Measurements from ENCODE around the gene ARHGAP1. TPM values are rescaled to one million over a fixed set of nuclear protein-coding genes. Genes with fewer than 3 reads are reported as not detected.

The ARHGAP1 gene
- total RNA-seq, 1 donor from 2014 or later, result 104 TPM

DNA sequence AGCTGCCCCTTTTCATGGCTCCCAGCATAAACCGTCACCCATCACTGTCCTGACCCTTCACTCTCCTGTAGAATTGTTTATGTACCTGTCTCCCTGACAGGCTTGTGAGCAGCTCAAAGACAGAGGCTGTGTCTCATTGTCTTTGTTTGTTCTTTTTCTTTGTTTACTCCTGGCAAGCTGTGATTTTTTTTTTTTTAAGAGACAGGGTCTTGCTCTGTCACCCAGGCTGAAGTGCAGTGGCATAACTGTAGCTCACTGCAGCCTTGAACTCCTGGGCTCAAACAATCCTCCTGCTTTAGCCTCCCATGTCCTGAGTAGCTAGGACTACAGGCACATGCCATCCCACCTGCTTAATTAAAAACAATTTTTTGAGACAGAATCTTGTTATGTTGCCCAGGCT is 9.7 kb downstream of the ARHGAP1 start:
- no peak for DNase-seq (ENCODE audit: low spot score in 2 of 2)
- peaks cover 62 to 97% of the 10 kb centered on the region in 2 donors for H3K36me3 ChIP-seq
- intact Hi-C loops (cut with DNase I), result no loop called here
- H3K4me3 ChIP-seq, result no peak overlapping the region
- no peaks in the 10 kb centered on the region for H3K9me3 ChIP-seq
- no peak overlapping the region for H3K27ac ChIP-seq
- H3K4me1 ChIP-seq, result peaks cover 4 to 22% of the 10 kb centered on the region in 2 donors
- TF ChIP-seq, protein P1, sequence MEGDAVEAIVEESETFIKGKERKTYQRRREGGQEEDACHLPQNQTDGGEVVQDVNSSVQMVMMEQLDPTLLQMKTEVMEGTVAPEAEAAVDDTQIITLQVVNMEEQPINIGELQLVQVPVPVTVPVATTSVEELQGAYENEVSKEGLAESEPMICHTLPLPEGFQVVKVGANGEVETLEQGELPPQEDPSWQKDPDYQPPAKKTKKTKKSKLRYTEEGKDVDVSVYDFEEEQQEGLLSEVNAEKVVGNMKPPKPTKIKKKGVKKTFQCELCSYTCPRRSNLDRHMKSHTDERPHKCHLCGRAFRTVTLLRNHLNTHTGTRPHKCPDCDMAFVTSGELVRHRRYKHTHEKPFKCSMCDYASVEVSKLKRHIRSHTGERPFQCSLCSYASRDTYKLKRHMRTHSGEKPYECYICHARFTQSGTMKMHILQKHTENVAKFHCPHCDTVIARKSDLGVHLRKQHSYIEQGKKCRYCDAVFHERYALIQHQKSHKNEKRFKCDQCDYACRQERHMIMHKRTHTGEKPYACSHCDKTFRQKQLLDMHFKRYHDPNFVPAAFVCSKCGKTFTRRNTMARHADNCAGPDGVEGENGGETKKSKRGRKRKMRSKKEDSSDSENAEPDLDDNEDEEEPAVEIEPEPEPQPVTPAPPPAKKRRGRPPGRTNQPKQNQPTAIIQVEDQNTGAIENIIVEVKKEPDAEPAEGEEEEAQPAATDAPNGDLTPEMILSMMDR (IDR thresholded peaks at IDR 0.05), result no peak
- H3K27me3 ChIP-seq, result no peaks in the 10 kb centered on the region

DNA sequence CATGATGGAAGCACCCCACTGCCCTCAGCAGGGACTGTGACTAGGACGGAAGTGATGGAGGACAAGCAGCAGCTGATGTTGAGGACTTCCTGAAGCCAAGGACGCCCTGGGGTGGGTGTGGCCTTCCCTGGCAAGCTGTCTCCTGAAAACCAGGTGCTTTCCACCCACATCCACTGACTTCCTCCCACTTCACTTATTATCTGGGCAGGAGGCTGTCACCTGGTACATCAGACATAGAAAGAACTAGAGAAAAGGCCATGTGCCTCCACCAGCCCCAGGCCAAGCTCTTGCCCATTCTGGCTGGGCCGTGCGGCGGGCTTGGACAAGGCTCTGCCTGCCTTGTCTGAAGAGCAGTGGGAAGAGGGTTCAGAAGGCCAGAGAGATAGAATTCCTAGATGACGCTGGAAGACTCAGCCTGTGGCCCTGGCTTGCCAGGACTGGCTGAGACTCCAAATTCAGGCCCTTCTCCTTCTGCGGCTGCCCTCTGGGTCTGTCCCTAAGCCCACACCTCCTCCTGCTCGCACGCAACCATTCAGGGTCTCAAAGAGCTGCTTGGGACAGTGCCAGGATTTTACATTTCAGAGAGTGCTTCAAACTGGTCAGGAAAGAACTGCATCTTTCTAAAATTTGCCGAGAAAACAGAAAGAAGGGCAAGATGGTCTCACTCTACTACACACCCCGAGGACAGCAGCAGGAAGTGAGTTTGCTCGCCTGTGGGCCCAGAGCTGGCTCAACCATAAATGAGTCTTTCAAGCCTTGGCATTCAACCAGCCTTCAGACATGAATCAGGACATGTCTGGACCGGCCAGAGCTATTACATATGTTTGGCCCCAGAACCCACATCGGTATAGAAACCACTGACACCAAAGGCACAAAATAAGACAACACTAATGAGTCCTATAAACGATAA is 13.3 kb downstream of the ARHGAP1 start:
- H3K9me3 ChIP-seq, result no peaks in the 10 kb centered on the region
- peak overlapping the region; percentile 67 to 80 for H3K27ac ChIP-seq
- no peak overlapping the region for H3K4me3 ChIP-seq
- H3K27me3 ChIP-seq, result no peaks in the 10 kb centered on the region
- no peak for DNase-seq (ENCODE audit: low spot score in 2 of 2)
- intact Hi-C loops (cut with DNase I), result no loop called here
- TF ChIP-seq, protein P1 (IDR thresholded peaks at IDR 0.05), result no peak
- peaks cover 43 to 82% of the 10 kb centered on the region in 2 donors for H3K36me3 ChIP-seq
- H3K4me1 ChIP-seq, result peaks cover 0 to 15% of the 10 kb centered on the region in 2 donors

DNA sequence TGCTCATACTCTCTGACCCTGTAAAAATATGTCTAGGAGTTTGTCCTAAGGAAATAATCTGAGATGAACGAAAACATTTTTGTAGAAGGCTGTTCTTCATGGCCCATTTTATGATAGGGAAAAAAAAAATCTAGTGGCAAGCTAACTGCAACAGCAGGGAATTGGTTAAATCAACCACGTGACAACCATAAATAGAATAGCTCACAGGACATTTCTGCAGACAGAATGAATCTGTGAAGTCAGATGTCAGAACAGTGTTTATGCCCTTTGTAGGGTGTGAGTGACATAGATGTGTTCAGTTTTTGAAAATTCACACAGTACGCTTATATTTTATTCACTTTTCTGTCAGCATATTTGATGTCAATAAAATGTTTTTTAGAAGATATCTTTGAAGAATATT is 16.1 kb downstream of the ARHGAP1 start:
- no peak for DNase-seq (ENCODE audit: low spot score in 2 of 2)
- TF ChIP-seq, protein P1 (IDR thresholded peaks at IDR 0.05), result no peak
- Histone ChIP-seq H3K27me3 (no peaks in the 10 kb centered on the region), H3K9me3 (no peaks in the 10 kb centered on the region), H3K4me1 (peaks cover 0 to 15% of the 10 kb centered on the region in 2 donors), H3K27ac (peak overlapping the region; percentile 60 to 67), H3K4me3 (no peak overlapping the region), H3K36me3 (peaks cover 57 to 84% of the 10 kb centered on the region in 2 donors)
- intact Hi-C loops (cut with DNase I), result no loop called here

DNA sequence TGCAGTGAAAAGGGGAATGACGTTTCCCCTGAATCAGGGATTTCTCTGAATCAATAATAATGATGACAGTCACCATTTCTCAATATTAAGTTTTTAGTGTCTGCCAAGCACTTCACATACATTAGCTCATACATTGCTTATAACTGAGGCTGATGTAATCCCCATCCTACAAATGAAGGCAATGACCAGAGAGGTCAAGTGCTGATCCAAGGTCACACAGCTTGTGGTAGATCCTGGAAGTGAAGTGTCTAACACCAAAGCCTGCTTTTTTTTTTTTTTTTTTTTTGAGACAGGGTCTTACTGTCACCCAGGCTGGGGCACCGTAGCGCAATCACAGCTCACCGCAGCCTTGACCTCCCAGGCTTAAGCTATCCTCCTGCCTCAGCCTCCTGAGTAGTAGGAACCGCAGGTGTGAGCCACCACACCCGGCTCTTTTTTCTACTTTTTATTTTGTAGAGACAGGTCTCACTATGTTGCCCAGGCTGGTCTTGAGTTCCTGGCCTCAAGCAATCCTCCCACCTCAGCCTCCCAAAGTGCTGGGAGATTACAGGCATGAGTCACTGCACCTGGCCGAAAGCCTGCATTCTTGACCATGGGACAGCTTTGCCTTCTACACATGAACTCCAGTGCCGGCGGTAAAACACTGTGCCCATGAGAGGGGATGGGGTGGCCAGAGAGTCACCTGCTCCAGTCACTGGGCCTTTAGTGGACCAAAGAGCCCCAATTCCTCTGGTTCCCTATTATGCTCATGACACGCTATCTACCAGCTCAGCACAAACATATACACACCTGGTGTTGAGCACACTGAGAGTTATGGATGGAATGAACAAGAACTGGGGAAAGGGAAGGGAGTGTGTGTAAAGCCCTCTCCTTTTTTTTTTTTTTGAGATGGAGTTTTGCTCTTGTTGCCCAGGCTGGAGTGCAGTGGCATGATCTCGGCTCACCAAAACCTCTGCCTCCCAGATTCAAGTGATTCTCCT is 17.4 kb downstream of the ARHGAP1 start:
- no peaks in the 10 kb centered on the region for H3K27me3 ChIP-seq
- TF ChIP-seq, protein P1 (IDR thresholded peaks at IDR 0.05), result no peak
- H3K9me3 ChIP-seq, result no peaks in the 10 kb centered on the region
- peaks cover 64 to 84% of the 10 kb centered on the region in 2 donors for H3K36me3 ChIP-seq
- H3K4me1 ChIP-seq, result peaks cover 0 to 15% of the 10 kb centered on the region in 2 donors
- no peak for DNase-seq (ENCODE audit: low spot score in 2 of 2)
- peak overlapping the region; percentile 60 to 67 for H3K27ac ChIP-seq
- intact Hi-C loops (cut with DNase I), result no loop called here
- no peak overlapping the region for H3K4me3 ChIP-seq

DNA sequence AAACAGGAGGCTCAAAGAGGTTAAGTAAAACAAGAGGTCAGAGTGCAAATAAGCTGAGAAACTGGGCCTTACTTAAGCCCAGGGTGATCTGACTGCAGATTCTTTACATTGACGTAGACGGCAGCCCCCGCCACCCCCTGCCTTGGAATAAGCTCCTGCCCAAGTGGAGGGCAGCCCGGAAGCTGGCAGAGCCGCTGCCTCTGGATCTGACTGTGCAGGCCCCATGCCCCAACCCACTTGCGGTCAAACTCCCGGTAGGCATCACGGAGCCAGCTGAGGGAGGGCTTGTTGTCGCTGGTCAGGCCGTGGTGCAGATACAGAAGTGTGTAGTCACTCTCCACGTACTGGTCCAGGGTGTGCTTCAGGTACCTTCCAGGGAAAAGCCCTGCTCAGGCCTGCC is 18.6 kb downstream of the ARHGAP1 start:
- peaks cover 59 to 83% of the 10 kb centered on the region in 2 donors for H3K36me3 ChIP-seq
- no peaks in the 10 kb centered on the region for H3K9me3 ChIP-seq

More for the DNA sequence above, 18.6 kb downstream of the ARHGAP1 start:
- H3K4me3 ChIP-seq, result no peak overlapping the region
- no peak overlapping the region for H3K27ac ChIP-seq
- TF ChIP-seq, protein P1 (IDR thresholded peaks at IDR 0.05), result no peak
- no peak for DNase-seq (ENCODE audit: low spot score in 2 of 2)
- intact Hi-C loops (cut with DNase I), result no loop called here
- no peaks in the 10 kb centered on the region for H3K27me3 ChIP-seq
- H3K4me1 ChIP-seq, result peaks cover 0 to 15% of the 10 kb centered on the region in 2 donors
